HG02678 (cell line): ENCODE measurements around the gene AHR.

Source experiments
- ATAC-seq: cut with Tn5 transposase; IDR thresholded peaks from one replicate; pipeline ENCODE4 v1.9.1; 2021; ENCODE audit warnings: mild to moderate bottlenecking, moderate library complexity; ENCODE audit not compliant: unreplicated experiment

The AHR gene

GRCh38 chr7:17302575-17303142, 4.2 kb downstream of the AHR start:
- peak; percentile 38 for ATAC-seq

DNA sequence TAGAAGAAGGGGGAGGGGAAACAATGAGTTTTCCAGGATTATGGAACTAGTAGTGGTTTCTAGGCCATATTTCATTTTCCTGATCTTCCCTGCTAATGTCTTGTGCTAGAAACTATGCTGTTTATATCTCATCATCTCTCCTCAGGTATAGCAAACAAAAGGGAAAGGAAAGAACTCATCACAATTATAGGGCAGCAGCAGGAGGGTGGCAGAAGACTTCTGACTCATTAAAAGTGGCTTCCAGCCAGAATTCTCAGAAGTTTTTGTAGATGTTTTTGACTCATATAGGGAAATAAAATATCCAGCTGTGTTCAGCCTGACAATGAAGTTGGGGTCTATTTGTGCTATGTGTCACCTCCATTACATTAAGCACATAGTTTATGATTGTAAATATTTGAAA, 6.5 kb downstream of the AHR start:
- no peak for ATAC-seq

GRCh38 chr7:17305387-17306171, 7.1 kb downstream of the AHR start:
- ATAC-seq, result no peak

GRCh38 chr7:17307000-17307399, 8.5 kb downstream of the AHR start:
- no peak for ATAC-seq

- ATAC-seq, result no peak
These were observed 9.1 kb downstream of the AHR start for GRCh38 chr7:17307558-17307957.

- ATAC-seq, result peak; percentile 39
These were observed 9.7 kb downstream of the AHR start for GRCh38 chr7:17307969-17308648.

DNA sequence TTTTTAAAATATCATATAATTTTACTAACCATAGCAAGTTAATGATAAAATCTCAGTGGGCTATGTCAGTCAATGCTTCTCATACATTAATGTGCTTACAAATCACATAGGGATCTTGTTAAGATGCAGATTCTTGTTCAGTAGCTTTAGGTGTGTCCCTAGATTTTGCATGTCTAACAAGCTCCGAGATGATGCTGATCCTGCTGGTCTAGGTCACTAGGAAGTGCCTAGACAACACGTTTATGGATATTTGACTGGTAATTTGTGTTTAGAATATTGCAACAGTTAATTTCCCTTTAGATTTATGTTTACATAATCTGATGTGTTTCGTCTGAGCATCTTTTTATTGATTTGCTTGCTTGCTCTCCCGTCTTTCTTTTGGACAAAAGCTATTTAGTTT, 12.7 kb downstream of the AHR start:
- ATAC-seq, result no peak

DNA sequence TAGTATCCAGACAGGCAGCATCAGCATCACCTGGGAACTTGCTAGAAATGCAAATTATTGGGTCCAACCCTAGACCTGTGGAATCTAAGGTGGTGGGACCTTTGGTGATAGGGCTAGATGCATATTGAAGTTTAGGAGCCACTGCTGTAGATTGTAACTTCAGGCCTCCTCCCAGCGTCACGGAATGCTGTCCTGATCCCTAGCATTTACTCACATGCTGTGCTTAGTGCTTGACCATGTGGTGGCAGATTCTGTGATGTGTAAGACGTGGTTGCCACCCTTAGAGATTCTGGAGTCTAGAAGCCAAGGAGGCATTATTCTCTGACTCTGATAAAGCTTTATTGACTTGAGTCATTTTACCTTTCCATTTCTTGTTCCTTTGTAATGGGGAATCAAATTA, 13.5 kb downstream of the AHR start:
- no peak for ATAC-seq

GRCh38 chr7:17312641-17313040, 14.2 kb downstream of the AHR start:
- ATAC-seq, result no peak

DNA sequence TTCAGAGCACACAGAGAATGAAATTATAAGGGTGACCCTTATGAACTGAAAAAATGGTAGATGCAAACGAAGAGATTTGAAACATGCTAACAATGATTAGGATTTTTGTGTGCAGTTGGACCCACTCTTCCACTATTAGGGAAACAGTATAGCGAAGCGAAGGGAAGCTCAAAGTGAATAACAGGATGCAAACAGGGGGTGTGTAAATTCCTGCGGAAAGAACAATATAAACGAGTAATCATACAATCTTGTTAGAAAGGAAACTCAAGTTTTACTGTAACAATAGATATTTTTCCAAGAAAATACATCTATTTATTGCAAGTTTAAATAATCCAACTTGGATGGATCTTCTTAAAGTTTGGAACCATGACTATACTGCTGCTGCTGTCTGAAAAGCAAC, 14.7 kb downstream of the AHR start:
- no peak for ATAC-seq

DNA sequence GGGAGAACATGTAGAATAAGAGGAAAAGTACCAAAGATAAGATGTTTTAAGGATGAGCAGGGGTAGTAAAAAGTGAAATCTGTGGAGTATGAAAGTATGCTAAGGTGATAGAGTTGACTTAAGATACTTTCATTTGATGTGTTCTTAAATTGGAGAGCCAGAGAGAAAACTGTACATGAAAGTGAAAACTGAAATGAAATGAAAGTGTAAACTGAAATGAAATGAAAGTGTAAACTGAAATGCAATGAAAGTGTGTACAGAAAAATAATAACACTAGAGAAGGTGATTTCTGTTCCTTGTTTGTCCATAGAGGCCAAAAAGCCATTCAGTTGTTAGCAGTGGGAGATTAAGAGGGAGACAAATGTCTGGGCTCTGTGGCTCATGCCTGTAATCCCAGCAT, 17.5 kb downstream of the AHR start:
- no peak for ATAC-seq

GRCh38 chr7:17318146-17318545, 19.7 kb downstream of the AHR start:
- ATAC-seq, result no peak

DNA sequence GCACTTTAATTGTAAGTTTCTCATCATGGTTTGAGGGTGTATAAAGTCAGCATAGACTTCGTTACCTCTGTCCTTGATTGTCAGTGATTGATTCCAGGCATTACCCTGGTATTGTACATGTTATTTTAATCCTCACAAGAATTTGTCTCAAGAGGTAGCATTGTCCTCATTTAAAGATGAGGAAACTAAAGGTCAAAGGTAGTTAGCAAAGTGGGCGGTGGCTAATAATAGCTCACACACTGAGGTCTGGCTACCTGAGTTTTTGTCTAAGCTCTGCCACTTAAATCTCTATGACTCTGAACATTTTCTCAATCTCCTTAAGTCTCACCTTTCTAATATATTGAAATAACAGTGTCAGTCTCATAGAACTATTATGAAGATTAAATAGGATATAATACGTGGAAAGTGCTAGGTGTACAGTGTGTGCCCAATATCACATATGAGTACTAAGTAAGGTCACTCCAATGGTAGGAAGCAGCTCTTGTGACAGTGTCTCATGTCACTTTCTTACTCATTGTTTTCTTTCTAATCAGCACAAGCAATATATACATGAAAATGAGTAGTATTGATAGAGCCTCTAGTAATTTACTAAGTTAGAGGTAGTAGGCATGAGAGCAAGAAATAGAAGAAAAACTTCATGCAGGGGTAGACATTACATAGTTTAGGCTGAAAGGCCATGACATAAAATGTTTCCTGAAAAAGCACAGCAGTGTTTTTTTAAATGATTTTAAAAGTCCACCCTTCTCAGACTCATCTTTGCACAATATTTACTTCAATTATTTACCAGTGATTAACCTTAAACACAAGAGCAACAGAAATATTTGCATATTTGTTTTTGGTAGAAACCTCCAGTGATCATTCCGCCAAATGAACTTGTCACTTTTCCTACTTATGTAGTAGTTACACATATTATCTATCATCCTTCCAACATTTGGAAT, 21.0 kb downstream of the AHR start:
- ATAC-seq, result no peak

GRCh38 chr7:17320102-17320497, 21.6 kb downstream of the AHR start:
- no peak for ATAC-seq

GRCh38 chr7:17320657-17321056, 22.2 kb downstream of the AHR start:
- no peak for ATAC-seq

DNA sequence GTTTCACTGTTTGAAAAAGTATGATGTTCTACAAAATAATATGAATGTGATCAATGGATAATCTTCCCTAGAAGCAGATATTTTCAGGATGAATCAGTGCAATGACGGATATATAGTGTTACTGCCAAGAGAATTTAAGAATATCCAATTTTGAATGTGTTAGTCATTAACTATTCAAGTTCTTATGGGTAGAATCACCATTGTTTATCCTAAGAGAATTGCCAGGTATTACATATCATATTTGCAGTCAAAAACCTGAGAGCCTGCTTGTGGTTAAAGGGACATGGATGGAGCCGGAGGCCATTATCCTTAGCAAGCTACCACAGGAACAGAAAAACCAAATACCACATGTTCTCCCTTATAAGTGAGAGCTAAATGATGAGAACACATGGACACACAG, 26.9 kb downstream of the AHR start:
- no peak for ATAC-seq

- ATAC-seq, result no peak
These were observed 27.9 kb downstream of the AHR start for GRCh38 chr7:17326378-17326777.

DNA sequence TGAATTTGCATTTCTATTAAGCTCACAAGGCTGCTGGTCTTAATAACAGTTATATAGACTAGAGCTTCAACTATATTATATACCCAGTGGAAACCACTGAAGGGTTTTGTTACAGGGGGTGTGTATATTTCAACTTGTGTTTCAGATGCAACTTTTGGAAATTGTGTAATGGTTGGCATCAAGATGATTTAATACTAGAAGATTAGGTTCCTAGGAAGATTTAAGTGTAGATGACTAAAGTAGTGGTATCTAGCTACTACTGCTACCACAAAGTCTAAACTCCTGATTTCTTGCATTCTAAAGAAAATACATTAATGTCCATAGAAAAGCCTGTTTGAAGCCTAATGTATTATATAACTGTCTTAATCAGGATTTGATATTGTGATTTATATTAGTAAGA, 30.2 kb downstream of the AHR start:
- no peak for ATAC-seq

DNA sequence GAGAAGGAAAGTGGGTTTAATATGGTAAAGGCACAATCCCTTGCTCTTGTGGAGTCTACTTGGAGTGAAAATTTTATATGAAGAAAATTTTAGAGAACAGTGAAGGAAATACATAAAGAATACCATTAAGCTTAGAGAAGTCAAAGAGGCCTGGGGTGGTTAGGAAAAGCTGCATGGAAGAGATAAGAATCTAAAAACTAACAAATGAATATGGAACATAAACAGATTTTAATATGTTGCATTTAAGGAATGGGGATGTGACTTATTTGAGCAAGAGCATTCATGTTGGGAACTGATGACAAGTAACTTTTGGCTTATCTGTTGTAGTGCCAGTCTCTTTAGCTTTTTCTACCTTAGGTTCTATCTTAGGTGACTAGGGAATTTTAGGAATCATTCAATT, 31.0 kb downstream of the AHR start:
- ATAC-seq, result no peak

GRCh38 chr7:17331891-17332501, 33.5 kb downstream of the AHR start:
- no peak for ATAC-seq

DNA sequence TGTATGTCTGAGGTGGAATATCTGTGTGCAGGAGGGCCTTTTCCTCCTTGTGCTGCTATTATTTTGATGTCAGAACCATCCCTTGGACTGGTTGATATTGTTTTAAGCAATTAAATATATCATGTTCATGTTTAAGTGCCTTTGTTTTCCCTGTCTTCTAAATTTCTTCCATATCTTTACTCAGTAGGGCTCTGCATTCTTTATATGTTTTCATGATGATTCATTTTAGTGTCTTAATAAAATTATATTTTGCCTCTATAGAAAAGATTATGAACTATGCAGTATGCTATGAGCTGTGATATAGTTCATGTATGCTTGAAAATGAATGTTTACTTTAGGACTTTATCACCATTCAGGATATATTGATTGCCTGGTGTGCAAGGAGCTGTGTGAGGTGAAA, 34.8 kb downstream of the AHR start:
- ATAC-seq, result no peak
